Activated T-helper 17 cell treated with anti-CD3 and anti-CD28 coated beads, Interleukin-2, amount 50 U/mL, for 72 hours (primary cell): ENCODE measurements around the gene ETF1. TPM values are rescaled to one million over a fixed set of nuclear protein-coding genes. Genes with fewer than 3 reads are reported as not detected.

Source experiments
- ATAC-seq: fragments of 150-1000 bp; cut with Tn5 transposase; replicated peaks from 2 replicates; pipeline ENCODE4 v1.10.0; 2021; ENCODE audit warnings: mild to moderate bottlenecking, moderate library complexity
- H3K27ac Mint-ChIP-seq: one replicate; pipeline ENCODE4 v1.8.0; 2022; ENCODE audit warnings: mixed read lengths
- H3K27me3 Mint-ChIP-seq: one replicate; pipeline ENCODE4 v1.8.0; 2022; ENCODE audit warnings: mixed read lengths
- H3K36me3 Mint-ChIP-seq: one replicate; pipeline ENCODE4 v1.8.0; 2022; ENCODE audit warnings: low read depth, mild to moderate bottlenecking, mixed read lengths
- H3K4me1 Mint-ChIP-seq: one replicate; pipeline ENCODE4 v1.8.0; 2022; ENCODE audit warnings: mixed read lengths
- H3K4me3 Mint-ChIP-seq: one replicate; pipeline ENCODE4 v1.8.0; 2022; ENCODE audit warnings: mild to moderate bottlenecking, mixed read lengths
- H3K9me3 Mint-ChIP-seq: one replicate; pipeline ENCODE4 v1.8.0; 2022; ENCODE audit warnings: mixed read lengths
- total RNA-seq, 2 donors: library from RNA; stranded (reverse); gene quantifications; one replicate each; pipeline ENCODE4 v1.2.3, GENCODE V29; 2022

ETF1 gene
- total RNA-seq: 100 to 1,000 TPM in 1 of 2 donors, 10 to 100 TPM in 1; 73.0 to 159 TPM

- Mint-ChIP-seq H3K9me3 (no peaks in the 10 kb centered on the region), H3K4me1 (peaks cover 46% of the 10 kb centered on the region)
Observed at GRCh38 chr5:138542956-138543729, at the start of gene ETF1. Gene ETF1, minus strand, starts transcription at chr5:138543236. Its CDS starts 318 bp downstream, at chr5:138542918.

GRCh38 chr5:138588013-138588788 is 45.2 kb upstream of the ETF1 start:
- Mint-ChIP-seq H3K36me3 (no peaks in the 10 kb centered on the region), H3K4me3 (no peak overlapping the region), H3K27me3 (peaks cover 10% of the 10 kb centered on the region), H3K9me3 (no peaks in the 10 kb centered on the region), H3K27ac (no peak overlapping the region), H3K4me1 (no peaks in the 10 kb centered on the region)
- ATAC-seq: no peak

More at GRCh38 chr5:138542956-138543729, at the start of gene ETF1:
- peak within 1 kb of the TSS; percentile 99 for H3K4me3 Mint-ChIP-seq
- peaks cover 74% of the 10 kb centered on the region for H3K36me3 Mint-ChIP-seq
- H3K27ac Mint-ChIP-seq: peak within 1 kb of the TSS; percentile 100
- H3K27me3 Mint-ChIP-seq: no peaks in the 10 kb centered on the region
- peak; percentile 94 for ATAC-seq

- H3K9me3 Mint-ChIP-seq: no peaks in the 10 kb centered on the region
- no peak overlapping the region for H3K4me3 Mint-ChIP-seq
- no peak for ATAC-seq
- no peak overlapping the region for H3K27ac Mint-ChIP-seq
- no peaks in the 10 kb centered on the region for H3K4me1 Mint-ChIP-seq
- H3K36me3 Mint-ChIP-seq: no peaks in the 10 kb centered on the region
- peaks cover 6% of the 10 kb centered on the region for H3K27me3 Mint-ChIP-seq
Observed at GRCh38 chr5:138585157-138585556, 42.1 kb upstream of the ETF1 start.

- H3K4me1 Mint-ChIP-seq: no peaks in the 10 kb centered on the region
- H3K27ac Mint-ChIP-seq: no peak overlapping the region
- ATAC-seq: no peak
- H3K4me3 Mint-ChIP-seq: no peak overlapping the region
- H3K27me3 Mint-ChIP-seq: peaks cover 6% of the 10 kb centered on the region
- H3K9me3 Mint-ChIP-seq: no peaks in the 10 kb centered on the region
- no peaks in the 10 kb centered on the region for H3K36me3 Mint-ChIP-seq
Observed at GRCh38 chr5:138583984-138584637, 41.1 kb upstream of the ETF1 start.

GRCh38 chr5:138582959-138583358 is 39.9 kb upstream of the ETF1 start:
- no peak overlapping the region for H3K27ac Mint-ChIP-seq
- ATAC-seq: no peak
- no peaks in the 10 kb centered on the region for H3K4me1 Mint-ChIP-seq
- H3K36me3 Mint-ChIP-seq: no peaks in the 10 kb centered on the region
- H3K27me3 Mint-ChIP-seq: peaks cover 6% of the 10 kb centered on the region
- no peak overlapping the region for H3K4me3 Mint-ChIP-seq
- H3K9me3 Mint-ChIP-seq: no peaks in the 10 kb centered on the region

- Mint-ChIP-seq H3K9me3 (peaks cover 3% of the 10 kb centered on the region), H3K4me1 (peaks cover 3% of the 10 kb centered on the region), H3K27ac (no peak overlapping the region)
Observed at GRCh38 chr5:138580777-138581176, 37.7 kb upstream of the ETF1 start.

GRCh38 chr5:138580001-138580400 is 37.0 kb upstream of the ETF1 start:
- no peaks in the 10 kb centered on the region for H3K27me3 Mint-ChIP-seq
- H3K27ac Mint-ChIP-seq: no peak overlapping the region
- peaks cover 5% of the 10 kb centered on the region for H3K4me1 Mint-ChIP-seq
- peaks cover 4% of the 10 kb centered on the region for H3K9me3 Mint-ChIP-seq
- ATAC-seq: no peak
- peaks cover 8% of the 10 kb centered on the region for H3K36me3 Mint-ChIP-seq
- H3K4me3 Mint-ChIP-seq: no peak overlapping the region

More at GRCh38 chr5:138580777-138581176, 37.7 kb upstream of the ETF1 start:
- peaks cover under 1% of the 10 kb centered on the region for H3K36me3 Mint-ChIP-seq
- H3K27me3 Mint-ChIP-seq: peaks cover 3% of the 10 kb centered on the region
- ATAC-seq: no peak
- no peak overlapping the region for H3K4me3 Mint-ChIP-seq

DNA sequence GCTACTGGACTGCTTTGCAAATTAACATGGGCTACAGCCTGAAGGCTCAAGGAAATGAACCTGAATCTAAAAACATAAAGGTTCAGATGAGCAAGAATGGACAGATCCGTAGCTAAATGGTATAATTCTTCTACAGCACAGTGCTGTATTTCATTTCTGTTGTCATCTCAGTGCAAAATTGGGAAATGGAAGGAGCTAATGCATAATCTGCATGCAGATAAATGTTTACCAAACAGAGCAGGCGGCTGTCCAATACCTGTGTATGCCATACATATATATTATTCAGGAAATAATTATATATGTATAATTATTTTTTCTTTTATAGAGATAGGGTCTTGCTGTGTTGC is 36.5 kb upstream of the ETF1 start:
- Mint-ChIP-seq H3K36me3 (peaks cover 13% of the 10 kb centered on the region), H3K27me3 (no peaks in the 10 kb centered on the region), H3K9me3 (peaks cover 4% of the 10 kb centered on the region), H3K4me3 (no peak overlapping the region), H3K4me1 (peaks cover 5% of the 10 kb centered on the region), H3K27ac (no peak overlapping the region)
- ATAC-seq: no peak

DNA sequence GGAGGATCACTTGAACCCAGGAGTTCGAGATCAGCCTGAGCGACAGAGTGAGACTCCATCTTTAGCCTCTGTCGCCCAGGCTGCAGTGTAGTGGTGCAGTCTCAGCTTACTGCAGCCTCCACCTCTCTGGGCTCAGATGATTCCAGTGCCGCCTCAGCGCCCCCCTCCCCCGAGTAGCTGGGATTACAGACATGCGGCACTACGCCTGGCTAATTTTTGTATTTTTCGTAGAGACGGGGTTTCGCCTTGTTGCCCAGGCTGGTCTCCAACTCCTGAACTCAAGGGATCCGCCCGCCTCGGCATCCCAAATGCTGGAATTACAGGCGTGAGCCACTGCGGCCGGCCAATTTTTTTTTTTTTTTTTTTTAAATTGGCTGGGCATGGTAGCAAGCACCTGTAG is 34.4 kb upstream of the ETF1 start:
- Mint-ChIP-seq H3K27ac (no peak overlapping the region), H3K4me3 (no peak overlapping the region), H3K9me3 (peaks cover 4% of the 10 kb centered on the region), H3K36me3 (peaks cover 34% of the 10 kb centered on the region), H3K27me3 (no peaks in the 10 kb centered on the region), H3K4me1 (peaks cover 11% of the 10 kb centered on the region)
- ATAC-seq: no peak

DNA sequence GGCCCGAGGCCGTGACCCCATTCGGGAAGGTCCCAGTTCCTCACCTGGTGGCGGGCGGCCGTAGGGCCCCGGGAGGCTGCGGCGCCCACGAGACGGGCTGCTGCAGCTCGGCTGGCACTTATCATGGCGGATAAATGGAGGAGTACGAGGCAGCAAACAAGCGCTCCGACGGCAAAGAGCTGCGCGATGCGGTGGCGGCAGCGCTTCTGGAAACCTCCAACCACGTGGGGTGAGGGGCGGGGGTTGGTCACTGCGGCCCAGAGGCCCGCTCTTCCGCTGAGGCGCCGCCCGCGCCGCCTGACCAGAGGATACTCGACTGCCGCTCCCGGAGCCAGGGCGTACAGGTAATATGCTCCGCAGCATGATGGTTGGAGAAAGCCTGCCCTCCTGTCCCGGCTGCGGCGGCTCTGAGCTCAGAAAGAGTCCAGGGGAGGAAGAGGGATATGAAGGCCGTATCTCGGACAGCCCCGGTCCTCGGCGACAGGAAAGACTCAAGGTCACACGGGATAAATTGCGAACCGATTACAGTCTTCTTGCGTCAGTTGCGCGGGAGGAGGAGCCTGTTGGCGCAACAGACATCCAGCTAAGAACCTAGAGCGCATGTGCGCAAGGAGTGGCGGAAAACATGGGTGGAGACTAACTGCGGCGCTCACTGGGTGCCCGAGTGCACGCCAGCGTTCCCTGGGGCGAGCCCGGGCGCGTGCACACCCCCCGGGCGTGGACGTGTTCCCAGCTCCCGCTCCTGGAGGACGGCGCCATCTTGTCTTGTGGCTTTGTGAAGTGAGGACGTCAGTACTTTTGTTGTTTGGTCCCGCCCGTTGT is 32.4 kb upstream of the ETF1 start, which contains the start of gene HSPA9:
TSS of gene HSPA9 (minus strand) at position 208 of the 822 bp plus-strand sequence. CDS start at position 125, 83 bp downstream.
- peaks cover 16% of the 10 kb centered on the region for H3K4me1 Mint-ChIP-seq
- H3K27ac Mint-ChIP-seq: peak within 1 kb of the TSS; percentile 100
- no peaks in the 10 kb centered on the region for H3K27me3 Mint-ChIP-seq
- H3K4me3 Mint-ChIP-seq: peak within 1 kb of the TSS; percentile 99
- peaks cover 54% of the 10 kb centered on the region for H3K36me3 Mint-ChIP-seq
- peaks cover 4% of the 10 kb centered on the region for H3K9me3 Mint-ChIP-seq
- ATAC-seq: peak; percentile 89

DNA sequence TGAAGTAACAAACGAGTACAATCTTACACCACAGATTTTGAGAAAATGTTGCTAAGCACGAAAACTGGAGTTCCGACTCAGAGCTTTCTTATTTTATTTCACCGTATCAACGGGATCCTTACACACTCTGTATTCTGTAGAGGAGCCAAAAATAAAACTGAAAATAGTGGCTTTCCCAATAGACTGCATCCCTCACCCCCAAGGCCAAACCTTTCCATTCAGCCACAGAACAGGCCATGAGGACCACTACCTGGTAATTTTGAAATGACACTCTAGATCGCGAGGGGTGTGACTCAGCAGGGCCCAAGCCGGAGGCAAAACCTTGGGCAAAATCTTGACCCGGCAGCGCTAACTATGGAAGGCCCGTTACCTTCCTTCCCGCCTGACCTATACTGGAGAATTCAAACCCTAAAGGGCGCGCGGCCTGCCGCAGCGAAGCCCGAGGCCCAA is 31.7 kb upstream of the ETF1 start:
- peaks cover 16% of the 10 kb centered on the region for H3K4me1 Mint-ChIP-seq
- H3K27me3 Mint-ChIP-seq: no peaks in the 10 kb centered on the region
- H3K4me3 Mint-ChIP-seq: peak overlapping the region; percentile 99
- peaks cover 61% of the 10 kb centered on the region for H3K36me3 Mint-ChIP-seq
- peak overlapping the region; percentile 100 for H3K27ac Mint-ChIP-seq
- peak; percentile 33 for ATAC-seq
- H3K9me3 Mint-ChIP-seq: peaks cover 4% of the 10 kb centered on the region

- Mint-ChIP-seq H3K27me3 (no peaks in the 10 kb centered on the region), H3K4me3 (peak overlapping the region; percentile 99), H3K36me3 (peaks cover 67% of the 10 kb centered on the region), H3K4me1 (peaks cover 16% of the 10 kb centered on the region), H3K9me3 (peaks cover 4% of the 10 kb centered on the region), H3K27ac (peak overlapping the region; percentile 100)
- no peak for ATAC-seq
Observed at GRCh38 chr5:138573949-138574670, 31.1 kb upstream of the ETF1 start.

DNA sequence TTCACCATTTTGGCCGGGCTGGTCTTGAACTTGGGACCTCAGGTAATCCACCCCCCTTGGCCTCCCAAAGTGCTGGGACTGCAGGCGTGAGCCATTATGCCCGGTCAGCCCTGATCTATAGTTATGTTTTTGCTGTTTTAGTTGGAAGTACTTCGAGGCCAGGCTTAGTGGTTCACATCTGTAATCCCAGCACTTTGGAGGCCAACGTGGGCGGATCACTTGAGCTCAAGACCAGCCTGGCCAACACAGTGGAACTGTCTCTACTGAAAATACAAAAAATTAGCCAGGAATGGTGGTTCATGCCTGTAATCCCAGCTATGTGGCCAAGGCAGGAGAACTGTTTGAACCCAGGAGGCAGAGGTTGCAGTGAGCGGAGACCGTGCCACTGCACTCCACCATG is 30.2 kb upstream of the ETF1 start:
- Mint-ChIP-seq H3K4me3 (peak overlapping the region; percentile 99), H3K9me3 (peaks cover 4% of the 10 kb centered on the region), H3K27ac (peak overlapping the region; percentile 100), H3K4me1 (peaks cover 24% of the 10 kb centered on the region), H3K27me3 (no peaks in the 10 kb centered on the region), H3K36me3 (peaks cover 76% of the 10 kb centered on the region)
- ATAC-seq: no peak
